Adrenal gland (tissue), 12 donors: ENCODE measurements around the gene CCDC24. TPM values are rescaled to one million over a fixed set of nuclear protein-coding genes. Genes with fewer than 3 reads are reported as not detected.

ENCODE experiments used
- DNase-seq, 7 donors: peaks; one replicate each; pipeline ENCODE4 v3.0.0-alpha.2; 2019 to 2020
- H3K27ac ChIP-seq, 5 donors: fragments of 200-600 bp; sonication (generic) in 4 of 5; 1 replicate in 3 of 5; 2 replicates in 2 of 5; pipeline versions ENCODE4 v1.5.1 to v1.8.0; 2016 to 2020; ENCODE audit warnings: mild to moderate bottlenecking in 1 of 5
- H3K27me3 ChIP-seq: fragments of 200-600 bp; 2 replicates; pipeline ENCODE4 v1.8.0; 2021
- H3K36me3 ChIP-seq, 2 donors: fragments of 200-600 bp; replicated peaks in 1 of 2; 1 replicate in 1 of 2; 2 replicates in 1 of 2; pipeline versions ENCODE4 v1.5.1 to v1.8.0; 2018 to 2022
- H3K4me1 ChIP-seq, 2 donors: fragments of 200-600 bp; replicated peaks in 1 of 2; 1 replicate in 1 of 2; 2 replicates in 1 of 2; pipeline versions ENCODE4 v1.5.1 to v1.8.0; 2018 to 2021
- H3K4me3 ChIP-seq, 4 donors: fragments of 200-600 bp; sonication (generic) in 3 of 4; one replicate each; pipeline ENCODE4 v1.5.1; 2016 to 2018
- H3K9me3 ChIP-seq, 3 donors: fragments of 200-600 bp; sonication (generic) in 1 of 3; replicated peaks in 1 of 3; 1 replicate in 2 of 3; 2 replicates in 1 of 3; pipeline versions ENCODE4 v1.5.1 to v1.8.0; 2016 to 2021
- CTCF ChIP-seq, 6 experiments: fragments of 450-650 bp in 4 of 6; fragments of 200-600 bp in 2 of 6; sonication (generic) in 1 of 6; IDR thresholded peaks; 1 replicate in 5 of 6; 2 replicates in 1 of 6; pipeline versions ENCODE4 v1.5.1 to v1.8.0; 2016 to 2021; ENCODE audit warnings: antibody characterized with exemption in 6 of 6, mild to moderate bottlenecking in 2 of 6, moderate library complexity in 1 of 6
- POLR2A ChIP-seq, 2 donors: fragments of 450-650 bp; IDR thresholded peaks; one replicate each; pipeline ENCODE4 v1.6.1; 2017; ENCODE audit warnings: antibody characterized with exemption in 2 of 2, mild to moderate bottlenecking in 2 of 2, moderate library complexity in 1 of 2
- WGBS, 4 donors: extraction: QIAGEN DNeasy Blood & Tissue Kit in 2 of 4; methylation state at CpG; one replicate each; pipeline versions ENCODE4 v1.1.5 to v1.1.7; 2013 to 2017; 5-methylcytosine and 5-hydroxymethylcytosine counted together
- intact Hi-C, 2 donors: fragments of 100-400 bp; cut with DNase I; formaldehyde crosslinking; loops; one replicate each; pipeline versions ENCODE4 v1.14.1 to v1.15.0; 2022 to 2023
- polyA plus RNA-seq, 3 donors: library from polyadenylated mRNA; stranded (reverse); fragments of 200-250 nt in 2 of 3; fragments of 350-450 nt in 1 of 3; fragmentation: Illumina TruSeq in 1 of 3; extraction: RNeasy Lipid Tissue Mini Kit (QIAGEN cat#74804) in 1 of 3; gene quantifications; one replicate each; pipeline ENCODE4 v1.2.3, GENCODE V29; 2013 to 2014
- total RNA-seq, 9 donors: library from RNA; depleted of rRNA in 4 of 9; stranded (reverse); fragments of >200 nt in 4 of 9; fragments of 120-200 nt in 1 of 9; fragmentation: NEBNext Ultra II Directional in 1 of 9; extraction: Animal tissue kit (Norgen Biotek cat#: 25700) in 1 of 9; gene quantifications; one replicate each; pipeline versions ENCODE4 v1.1.0 to v1.2.4, GENCODE V29; 2013 to 2023
- donor health status: healthy with polysubstance abuse.
- donor health status: Bipolar disorder and iron deficiency.
- donor health status: DM: yes; HTN: yes; CAD: no.
- donor health status: DM: no; HTN: no; CAD: no.
- donor health status: DM: no; HTN: no; CAD: no.
- donor health status: DM: yes; HTN: yes; CAD: no.

The CCDC24 gene
- total and polyA plus RNA-seq, 12 donors = 3.1 to 53.5 (median 11.7) TPM

- no peak for TF ChIP-seq POLR2A (IDR thresholded peaks at IDR 0.05)
- no peak for TF ChIP-seq CTCF (IDR thresholded peaks at IDR 0.05)
- peaks cover 22 to 33% of the 10 kb centered on the region in 2 donors for H3K4me1 ChIP-seq
- WGBS, 4 donors = 71 to 83% (median 75%) methylated on average over 6 to 11 of the region's 11 CpGs
- intact Hi-C loops = loop anchor here (5.0 to 10.0 kb wide), 2 partner anchors 33 to 510 kb away; no protein-coding TSS in a partner anchor
- no peaks in the 10 kb centered on the region for H3K27me3 ChIP-seq
- peak overlapping the region in 3 of 5 donors; percentile 59 to 86 (median 79) for H3K27ac ChIP-seq
- H3K36me3 ChIP-seq = no peaks in the 10 kb centered on the region
- no peak for DNase-seq
- no peak overlapping the region for H3K4me3 ChIP-seq
- H3K9me3 ChIP-seq = no peaks in the 10 kb centered on the region
Observed at GRCh38 chr1:44034976-44035716, 43.7 kb downstream of the CCDC24 start.

- H3K27me3 ChIP-seq = no peaks in the 10 kb centered on the region
- intact Hi-C loops = loop anchor here (5.0 to 10.0 kb wide), 2 partner anchors 34 to 511 kb away; no protein-coding TSS in a partner anchor
- H3K4me1 ChIP-seq = peaks cover 22 to 33% of the 10 kb centered on the region in 2 donors
- WGBS, 4 donors = 20 to 32% (median 24%) methylated on average over 5 to 8 of the region's 8 CpGs
- H3K4me3 ChIP-seq = no peak overlapping the region
- H3K36me3 ChIP-seq = no peaks in the 10 kb centered on the region
- TF ChIP-seq POLR2A (IDR thresholded peaks at IDR 0.05) = no peak
- peak overlapping the region in 4 of 5 donors; percentile 43 to 86 (median 69) for H3K27ac ChIP-seq
- peak in 6 of 7 donors; percentile 46 to 73 (median 55) for DNase-seq
- H3K9me3 ChIP-seq = no peaks in the 10 kb centered on the region
Observed at GRCh38 chr1:44035726-44036408, 44.5 kb downstream of the CCDC24 start.

- TF ChIP-seq POLR2A (IDR thresholded peaks at IDR 0.05) (no peak), CTCF (IDR thresholded peaks at IDR 0.05) (peak; percentile 57 to 92 (median 84))
- H3K27ac ChIP-seq = peak overlapping the region in 4 of 5 donors; percentile 43 to 86 (median 69)
- no peaks in the 10 kb centered on the region for H3K36me3 ChIP-seq
- H3K4me1 ChIP-seq = peaks cover 21 to 29% of the 10 kb centered on the region in 2 donors
- no peaks in the 10 kb centered on the region for H3K9me3 ChIP-seq
- intact Hi-C loops = loop anchor here (5.0 to 10.0 kb wide), 2 partner anchors 34 to 512 kb away; no protein-coding TSS in a partner anchor
- WGBS, 4 donors = 9 to 14% (median 11%) methylated on average over 6 of the region's 6 CpGs
- DNase-seq = peak; percentile 80 to 91 (median 86)
- no peak overlapping the region for H3K4me3 ChIP-seq
- H3K27me3 ChIP-seq = no peaks in the 10 kb centered on the region
Observed at GRCh38 chr1:44036409-44037139, 45.2 kb downstream of the CCDC24 start.

- Histone ChIP-seq H3K4me3 (no peak overlapping the region), H3K36me3 (no peaks in the 10 kb centered on the region), H3K27ac (peak overlapping the region in 1 of 5 donors; percentile 86), H3K27me3 (no peaks in the 10 kb centered on the region), H3K9me3 (no peaks in the 10 kb centered on the region), H3K4me1 (peaks cover 15 to 23% of the 10 kb centered on the region in 2 donors)
- no peak for DNase-seq
- TF ChIP-seq CTCF (IDR thresholded peaks at IDR 0.05) (no peak), POLR2A (IDR thresholded peaks at IDR 0.05) (no peak)
- 66 to 71% (median 68%) methylated on average over 5 of the region's 5 CpGs for WGBS, 4 donors
- intact Hi-C loops = loop anchor here (5.0 to 10.0 kb wide), 2 partner anchors 35 to 512 kb away; no protein-coding TSS in a partner anchor
Observed at GRCh38 chr1:44037154-44037553, 45.8 kb downstream of the CCDC24 start.
